Erythroblast (primary cell): ENCODE measurements around the gene PLSCR4.

Source experiments
- GATA1 ChIP-seq: IDR thresholded peaks from 2 replicates; pipeline ENCODE4 v1.6.1; 2011; ENCODE audit warnings: low read depth, mild to moderate bottlenecking, control low read depth, low read length, moderate library complexity
- POLR2A ChIP-seq: IDR thresholded peaks from 2 replicates; pipeline ENCODE4 v1.6.1; 2011; ENCODE audit warnings: mild to moderate bottlenecking, low read length

DNA sequence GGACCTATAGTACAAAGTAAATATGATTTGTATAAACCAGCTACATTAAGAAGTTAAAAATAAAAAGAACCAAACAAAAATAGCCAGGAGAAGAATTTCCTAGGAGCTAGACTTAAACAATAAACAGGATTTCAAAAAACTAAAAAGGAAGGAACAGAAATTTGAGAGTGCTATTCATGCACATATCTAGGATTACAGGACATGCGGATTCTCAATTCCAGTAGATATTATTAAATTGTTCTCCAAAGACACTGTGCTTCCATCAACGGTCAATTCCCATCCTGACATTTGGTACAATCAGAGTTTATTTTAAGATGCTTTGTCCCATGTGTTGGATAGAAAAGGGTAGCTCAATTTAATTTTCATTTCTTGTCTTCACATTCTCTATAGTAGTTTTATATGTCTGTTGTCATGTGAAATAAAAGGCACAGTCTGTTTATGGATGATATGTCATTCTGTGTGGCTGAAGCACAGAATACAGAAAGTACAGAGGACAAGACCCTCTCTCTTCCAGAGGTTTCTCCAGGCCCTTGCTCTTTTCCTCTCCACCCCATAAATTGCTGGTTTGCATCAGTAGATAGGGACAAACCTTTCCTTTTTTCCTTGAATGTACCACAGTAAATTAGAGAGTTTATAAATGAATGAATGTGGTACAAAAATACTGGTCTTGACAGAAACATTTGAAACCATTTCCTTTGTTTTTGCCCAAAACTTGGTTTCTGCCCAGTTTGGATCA is 93.4 kb downstream of the PLSCR4 start:
- TF ChIP-seq POLR2A = no peak
- no peak for TF ChIP-seq GATA1
